ENCODE data around the gene GPR83.

GPR83 gene

DNA sequence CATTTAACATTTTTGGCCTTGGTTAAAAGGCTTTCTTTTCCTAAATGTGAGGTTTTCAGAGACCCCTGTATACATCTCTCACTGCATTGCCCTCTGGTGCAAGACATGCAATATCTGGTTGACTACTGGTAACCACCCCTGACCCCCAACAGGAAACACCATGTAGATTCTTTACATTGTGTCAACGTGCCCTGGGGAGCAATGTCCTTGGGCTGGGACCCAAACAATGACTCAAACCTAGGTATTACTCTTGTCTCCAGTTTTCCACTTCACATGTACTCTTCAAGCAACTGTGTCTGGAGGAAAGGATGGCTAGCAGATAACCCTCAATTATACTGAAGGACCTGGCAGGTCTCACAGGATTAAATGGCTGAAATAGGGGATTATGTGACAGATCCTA is 1.1 kb upstream of the GPR83 start:
- Histone ChIP-seq H3K27ac (ENCODE audit: low read depth, low read length) (no peak overlapping the region), H3K4me3 (ENCODE audit: low read length) (no peak overlapping the region), H3K79me2 (ENCODE audit: control insufficient read depth, low read length) (no peaks in the 10 kb centered on the region), H3F3A (ENCODE audit: control insufficient read depth, insufficient read depth) (no peaks in the 10 kb centered on the region), H4K20me1 (ENCODE audit: control insufficient read depth, insufficient read depth, low read depth, low read length) (no peaks in the 10 kb centered on the region), H3K9me3 (ENCODE audit: control insufficient read depth, insufficient read depth, low read length) (no peaks in the 10 kb centered on the region), H3K9me2 (replicated peaks; ENCODE audit: control insufficient read depth, low read length) (no peaks in the 10 kb centered on the region), H3K36me3 (ENCODE audit: control insufficient read depth, low read length) (no peaks in the 10 kb centered on the region), H3K4me1 (ENCODE audit: control insufficient read depth, low read length) (no peaks in the 10 kb centered on the region), H3K4me2 (ENCODE audit: low read length) (no peak overlapping the region), H3K27me3 (ENCODE audit: control insufficient read depth, low read length) (no peaks in the 10 kb centered on the region)
- TF ChIP-seq, protein P1, sequence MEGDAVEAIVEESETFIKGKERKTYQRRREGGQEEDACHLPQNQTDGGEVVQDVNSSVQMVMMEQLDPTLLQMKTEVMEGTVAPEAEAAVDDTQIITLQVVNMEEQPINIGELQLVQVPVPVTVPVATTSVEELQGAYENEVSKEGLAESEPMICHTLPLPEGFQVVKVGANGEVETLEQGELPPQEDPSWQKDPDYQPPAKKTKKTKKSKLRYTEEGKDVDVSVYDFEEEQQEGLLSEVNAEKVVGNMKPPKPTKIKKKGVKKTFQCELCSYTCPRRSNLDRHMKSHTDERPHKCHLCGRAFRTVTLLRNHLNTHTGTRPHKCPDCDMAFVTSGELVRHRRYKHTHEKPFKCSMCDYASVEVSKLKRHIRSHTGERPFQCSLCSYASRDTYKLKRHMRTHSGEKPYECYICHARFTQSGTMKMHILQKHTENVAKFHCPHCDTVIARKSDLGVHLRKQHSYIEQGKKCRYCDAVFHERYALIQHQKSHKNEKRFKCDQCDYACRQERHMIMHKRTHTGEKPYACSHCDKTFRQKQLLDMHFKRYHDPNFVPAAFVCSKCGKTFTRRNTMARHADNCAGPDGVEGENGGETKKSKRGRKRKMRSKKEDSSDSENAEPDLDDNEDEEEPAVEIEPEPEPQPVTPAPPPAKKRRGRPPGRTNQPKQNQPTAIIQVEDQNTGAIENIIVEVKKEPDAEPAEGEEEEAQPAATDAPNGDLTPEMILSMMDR (IDR thresholded peaks at IDR 0.05; ENCODE audit: low read depth, low read length, poor library complexity, severe bottlenecking) = no peak
- no peak for TF ChIP-seq EZH2phosphoT487 (IDR thresholded peaks at IDR 0.05; ENCODE audit: borderline replicate concordance, low read length)

DNA sequence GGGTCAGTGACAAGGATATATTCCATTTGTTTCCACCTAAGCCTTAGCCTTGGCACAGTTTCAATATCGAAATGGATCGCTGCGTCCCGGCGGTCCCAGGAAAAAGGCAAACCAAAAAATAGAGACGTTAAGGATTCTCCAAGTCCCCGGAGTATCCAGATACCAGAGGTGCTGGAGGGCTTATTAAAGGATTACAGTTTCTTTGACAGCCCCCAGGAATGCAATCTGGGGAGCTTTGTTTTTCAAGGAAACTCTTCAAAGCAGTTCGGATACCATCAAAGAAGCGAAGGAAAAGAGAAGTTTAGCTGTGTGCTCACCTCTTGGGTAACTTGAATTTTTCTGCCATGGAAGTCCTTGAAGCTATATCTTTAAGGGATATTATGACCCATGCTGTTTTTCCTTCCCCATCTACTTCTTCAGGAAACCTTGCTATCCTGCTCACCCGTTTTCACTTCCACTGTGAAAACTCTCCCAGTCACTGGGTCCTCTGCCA is 600 bp upstream of the GPR83 start:
- H3K9me3 ChIP-seq (ENCODE audit: control insufficient read depth, insufficient read depth, low read length) = no peaks in the 10 kb centered on the region
- TF ChIP-seq, protein P1 (IDR thresholded peaks at IDR 0.05; ENCODE audit: low read depth, low read length, poor library complexity, severe bottlenecking) = no peak
- no peak for TF ChIP-seq EZH2phosphoT487 (IDR thresholded peaks at IDR 0.05; ENCODE audit: borderline replicate concordance, low read length)
- no peak overlapping the region for H3K27ac ChIP-seq (ENCODE audit: low read depth, low read length)
- no peaks in the 10 kb centered on the region for H4K20me1 ChIP-seq (ENCODE audit: control insufficient read depth, insufficient read depth, low read depth, low read length)
- no peaks in the 10 kb centered on the region for H3K79me2 ChIP-seq (ENCODE audit: control insufficient read depth, low read length)
- H3K9me2 ChIP-seq (replicated peaks; ENCODE audit: control insufficient read depth, low read length) = no peaks in the 10 kb centered on the region
- H3K4me2 ChIP-seq (ENCODE audit: low read length) = no peak overlapping the region
- no peak overlapping the region for H3K4me3 ChIP-seq (ENCODE audit: low read length)
- H3F3A ChIP-seq (ENCODE audit: control insufficient read depth, insufficient read depth) = no peaks in the 10 kb centered on the region
- H3K27me3 ChIP-seq (ENCODE audit: control insufficient read depth, low read length) = no peaks in the 10 kb centered on the region
- no peaks in the 10 kb centered on the region for H3K36me3 ChIP-seq (ENCODE audit: control insufficient read depth, low read length)
- no peaks in the 10 kb centered on the region for H3K4me1 ChIP-seq (ENCODE audit: control insufficient read depth, low read length)

DNA sequence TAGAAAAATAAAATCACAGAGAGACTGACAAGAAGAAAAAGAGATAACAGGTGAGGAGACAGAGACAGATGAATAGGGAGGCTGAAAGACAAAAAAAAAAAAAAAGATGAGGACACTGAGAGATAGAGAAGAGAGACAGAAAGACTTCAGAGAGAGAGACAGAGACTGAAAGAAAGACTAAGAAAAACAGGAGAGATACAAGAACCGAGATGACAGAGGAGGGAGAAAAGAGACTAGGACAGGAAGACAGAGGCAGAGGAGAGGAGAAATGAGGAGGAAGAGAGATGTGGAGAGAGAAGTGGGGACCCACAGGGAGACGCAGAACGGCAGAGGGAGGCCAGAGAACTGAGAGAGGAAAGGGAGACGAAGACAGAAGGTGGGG is 771 bp downstream of the GPR83 start:
- H3F3A ChIP-seq (ENCODE audit: control insufficient read depth, insufficient read depth) = no peaks in the 10 kb centered on the region
- H3K79me2 ChIP-seq (ENCODE audit: control insufficient read depth, low read length) = no peaks in the 10 kb centered on the region
- H3K27ac ChIP-seq (ENCODE audit: low read depth, low read length) = no peak overlapping the region
- no peaks in the 10 kb centered on the region for H3K9me2 ChIP-seq (replicated peaks; ENCODE audit: control insufficient read depth, low read length)
- no peaks in the 10 kb centered on the region for H3K9me3 ChIP-seq (ENCODE audit: control insufficient read depth, insufficient read depth, low read length)
- H3K4me3 ChIP-seq (ENCODE audit: low read length) = no peak overlapping the region
- H3K4me2 ChIP-seq (ENCODE audit: low read length) = no peak overlapping the region
- no peak for TF ChIP-seq EZH2phosphoT487 (IDR thresholded peaks at IDR 0.05; ENCODE audit: borderline replicate concordance, low read length)
- TF ChIP-seq, protein P1 (IDR thresholded peaks at IDR 0.05; ENCODE audit: low read depth, low read length, poor library complexity, severe bottlenecking) = no peak
- no peaks in the 10 kb centered on the region for H3K27me3 ChIP-seq (ENCODE audit: control insufficient read depth, low read length)
- H3K36me3 ChIP-seq (ENCODE audit: control insufficient read depth, low read length) = no peaks in the 10 kb centered on the region
- H3K4me1 ChIP-seq (ENCODE audit: control insufficient read depth, low read length) = no peaks in the 10 kb centered on the region
- H4K20me1 ChIP-seq (ENCODE audit: control insufficient read depth, insufficient read depth, low read depth, low read length) = no peaks in the 10 kb centered on the region

All from DOHH2 (cell line).